ENCODE measurements around the gene GLB1L3. TPM values are rescaled to one million over a fixed set of nuclear protein-coding genes. Genes with fewer than 3 reads are reported as not detected.

The GLB1L3 gene
- total RNA-seq, 4 donors from 2014 or later: not detected

- no peak overlapping the region for H3K27ac ChIP-seq
- H3K9me3 ChIP-seq: no peaks in the 10 kb centered on the region
- intact Hi-C loops (cut with DNase I; ENCODE audit: low total_unique reads): no loop called here
- no peak overlapping the region for H3K4me3 ChIP-seq
- DNase-seq: no peak
- H3K36me3 ChIP-seq: peaks cover 0 to 99% of the 10 kb centered on the region in 2 donors
- in situ Hi-C loops (cut with MboI; ENCODE audit: low sequenced_read_pairs in 4 of 4): no loop called here
- no peak for TF ChIP-seq POLR2A (IDR thresholded peaks at IDR 0.05)
- TF ChIP-seq, protein P1, sequence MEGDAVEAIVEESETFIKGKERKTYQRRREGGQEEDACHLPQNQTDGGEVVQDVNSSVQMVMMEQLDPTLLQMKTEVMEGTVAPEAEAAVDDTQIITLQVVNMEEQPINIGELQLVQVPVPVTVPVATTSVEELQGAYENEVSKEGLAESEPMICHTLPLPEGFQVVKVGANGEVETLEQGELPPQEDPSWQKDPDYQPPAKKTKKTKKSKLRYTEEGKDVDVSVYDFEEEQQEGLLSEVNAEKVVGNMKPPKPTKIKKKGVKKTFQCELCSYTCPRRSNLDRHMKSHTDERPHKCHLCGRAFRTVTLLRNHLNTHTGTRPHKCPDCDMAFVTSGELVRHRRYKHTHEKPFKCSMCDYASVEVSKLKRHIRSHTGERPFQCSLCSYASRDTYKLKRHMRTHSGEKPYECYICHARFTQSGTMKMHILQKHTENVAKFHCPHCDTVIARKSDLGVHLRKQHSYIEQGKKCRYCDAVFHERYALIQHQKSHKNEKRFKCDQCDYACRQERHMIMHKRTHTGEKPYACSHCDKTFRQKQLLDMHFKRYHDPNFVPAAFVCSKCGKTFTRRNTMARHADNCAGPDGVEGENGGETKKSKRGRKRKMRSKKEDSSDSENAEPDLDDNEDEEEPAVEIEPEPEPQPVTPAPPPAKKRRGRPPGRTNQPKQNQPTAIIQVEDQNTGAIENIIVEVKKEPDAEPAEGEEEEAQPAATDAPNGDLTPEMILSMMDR (IDR thresholded peaks at IDR 0.05 in 4 of 5, conservative IDR thresholded peaks at IDR 0.05 in 1 of 5): no peak
- no peaks in the 10 kb centered on the region for H3K4me1 ChIP-seq
- H3K27me3 ChIP-seq: no peaks in the 10 kb centered on the region
- ATAC-seq: no peak
These were observed 32.3 kb upstream of the GLB1L3 start for GRCh38 chr11:134243913-134244312.

DNA sequence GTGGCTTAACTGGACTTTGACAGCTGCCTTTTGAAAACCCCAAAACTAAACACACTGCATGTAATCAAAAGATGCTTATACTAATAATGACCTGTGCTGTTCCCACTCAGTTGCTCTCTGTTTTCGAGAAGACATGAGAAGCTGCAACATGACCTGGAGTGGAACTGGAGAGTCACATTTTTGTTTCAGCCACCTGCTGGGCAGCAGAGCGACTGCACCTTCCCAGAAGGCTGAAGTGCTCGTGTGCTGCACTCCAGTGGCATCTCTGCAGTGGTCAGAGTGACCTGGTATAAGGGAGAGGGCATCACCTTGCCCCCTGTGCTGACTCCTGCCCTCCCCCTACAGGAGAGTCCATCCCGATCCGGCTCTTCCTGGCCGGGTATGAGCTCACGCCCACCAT is 31.6 kb upstream of the GLB1L3 start:
- in situ Hi-C loops (cut with MboI; ENCODE audit: low sequenced_read_pairs in 4 of 4): no loop called here
- H3K36me3 ChIP-seq: peaks cover 0 to 99% of the 10 kb centered on the region in 2 donors
- no peaks in the 10 kb centered on the region for H3K9me3 ChIP-seq
- no peak for TF ChIP-seq POLR2A (IDR thresholded peaks at IDR 0.05)
- TF ChIP-seq, protein P1 (IDR thresholded peaks at IDR 0.05 in 4 of 5, conservative IDR thresholded peaks at IDR 0.05 in 1 of 5): no peak
- intact Hi-C loops (cut with DNase I; ENCODE audit: low total_unique reads): no loop called here
- DNase-seq (no peak), ATAC-seq (peak in 1 of 2 donors; percentile 51)
- no peak overlapping the region for H3K27ac ChIP-seq
- H3K27me3 ChIP-seq: no peaks in the 10 kb centered on the region
- no peak overlapping the region for H3K4me3 ChIP-seq
- no peaks in the 10 kb centered on the region for H3K4me1 ChIP-seq

DNA sequence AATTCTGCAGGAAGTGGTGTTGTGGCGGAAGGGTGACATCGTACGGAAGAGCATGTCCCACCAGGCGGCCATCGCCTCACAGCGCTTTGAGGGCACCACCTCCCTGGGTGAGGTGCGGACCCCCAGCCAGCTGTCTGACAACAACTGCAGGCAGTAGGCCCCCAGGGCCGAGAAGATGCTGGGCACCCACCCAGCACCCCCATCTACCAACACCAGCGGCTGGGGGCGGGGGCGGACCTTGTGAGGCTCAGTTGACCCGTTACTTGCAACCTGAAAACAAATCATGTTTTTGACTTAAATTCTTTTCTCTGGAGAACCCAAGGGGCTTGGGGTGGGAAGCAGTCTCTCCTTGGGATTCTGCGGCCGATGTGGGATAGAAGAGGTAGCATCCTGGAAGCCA is 30.7 kb upstream of the GLB1L3 start:
- Histone ChIP-seq H3K36me3 (peaks cover 0 to 99% of the 10 kb centered on the region in 2 donors), H3K27ac (no peak overlapping the region), H3K9me3 (no peaks in the 10 kb centered on the region), H3K4me3 (no peak overlapping the region), H3K27me3 (no peaks in the 10 kb centered on the region), H3K4me1 (no peaks in the 10 kb centered on the region)
- TF ChIP-seq, protein P1 (IDR thresholded peaks at IDR 0.05 in 4 of 5, conservative IDR thresholded peaks at IDR 0.05 in 1 of 5): no peak
- TF ChIP-seq POLR2A (IDR thresholded peaks at IDR 0.05): no peak
- DNase-seq: no peak
- ATAC-seq: no peak
- intact Hi-C loops (cut with DNase I; ENCODE audit: low total_unique reads): no loop called here
- in situ Hi-C loops (cut with MboI; ENCODE audit: low sequenced_read_pairs in 4 of 4): no loop called here

GRCh38 chr11:134246100-134246499 is 30.1 kb upstream of the GLB1L3 start:
- no peaks in the 10 kb centered on the region for H3K9me3 ChIP-seq
- DNase-seq: no peak
- H3K4me3 ChIP-seq: no peak overlapping the region
- no peak overlapping the region for H3K27ac ChIP-seq
- peaks cover 0 to 100% of the 10 kb centered on the region in 2 donors for H3K36me3 ChIP-seq
- TF ChIP-seq, protein P1 (IDR thresholded peaks at IDR 0.05 in 4 of 5, conservative IDR thresholded peaks at IDR 0.05 in 1 of 5): no peak
- no peak for TF ChIP-seq POLR2A (IDR thresholded peaks at IDR 0.05)
- H3K27me3 ChIP-seq: no peaks in the 10 kb centered on the region
- no peaks in the 10 kb centered on the region for H3K4me1 ChIP-seq
- ATAC-seq: no peak
- intact Hi-C loops (cut with DNase I; ENCODE audit: low total_unique reads) (no loop called here), in situ Hi-C loops (cut with MboI; ENCODE audit: low sequenced_read_pairs in 4 of 4) (no loop called here)

- H3K4me3 ChIP-seq: no peak overlapping the region
- no peaks in the 10 kb centered on the region for H3K27me3 ChIP-seq
- ATAC-seq (no peak), DNase-seq (no peak)
- no peak overlapping the region for H3K27ac ChIP-seq
- peaks cover 0 to 98% of the 10 kb centered on the region in 2 donors for H3K36me3 ChIP-seq
- TF ChIP-seq, protein P1 (IDR thresholded peaks at IDR 0.05 in 4 of 5, conservative IDR thresholded peaks at IDR 0.05 in 1 of 5): no peak
- TF ChIP-seq POLR2A (IDR thresholded peaks at IDR 0.05): no peak
- H3K9me3 ChIP-seq: no peaks in the 10 kb centered on the region
- intact Hi-C loops (cut with DNase I; ENCODE audit: low total_unique reads) (no loop called here), in situ Hi-C loops (cut with MboI; ENCODE audit: low sequenced_read_pairs in 4 of 4) (no loop called here)
- H3K4me1 ChIP-seq: peaks cover 0 to under 1% of the 10 kb centered on the region in 2 donors
These were observed 29.5 kb upstream of the GLB1L3 start for GRCh38 chr11:134246678-134247077.

Measured in gastrocnemius medialis (tissue), 4 donors.